Mucosa of gallbladder (tissue), 1 donor: ENCODE data around the gene RPL10A. TPM values are rescaled to one million over a fixed set of nuclear protein-coding genes. Genes with fewer than 3 reads are reported as not detected.
"Not testable (repeated sequence)": the region's sequence is repeated elsewhere in the genome, so short reads cannot be mapped to it uniquely, and the experiment has no call there.

Experiments
- DNase-seq: peaks from one replicate; pipeline ENCODE4 v3.0.0-alpha.2; 2020; ENCODE audit warnings: low spot score
- total RNA-seq: library from RNA; stranded (reverse); gene quantifications from one replicate; pipeline ENCODE4 v1.2.1, GENCODE V29; 2021
- donor health status: DM: no; HTN: no; CAD: no.

The RPL10A gene
- 921 TPM for total RNA-seq

DNA sequence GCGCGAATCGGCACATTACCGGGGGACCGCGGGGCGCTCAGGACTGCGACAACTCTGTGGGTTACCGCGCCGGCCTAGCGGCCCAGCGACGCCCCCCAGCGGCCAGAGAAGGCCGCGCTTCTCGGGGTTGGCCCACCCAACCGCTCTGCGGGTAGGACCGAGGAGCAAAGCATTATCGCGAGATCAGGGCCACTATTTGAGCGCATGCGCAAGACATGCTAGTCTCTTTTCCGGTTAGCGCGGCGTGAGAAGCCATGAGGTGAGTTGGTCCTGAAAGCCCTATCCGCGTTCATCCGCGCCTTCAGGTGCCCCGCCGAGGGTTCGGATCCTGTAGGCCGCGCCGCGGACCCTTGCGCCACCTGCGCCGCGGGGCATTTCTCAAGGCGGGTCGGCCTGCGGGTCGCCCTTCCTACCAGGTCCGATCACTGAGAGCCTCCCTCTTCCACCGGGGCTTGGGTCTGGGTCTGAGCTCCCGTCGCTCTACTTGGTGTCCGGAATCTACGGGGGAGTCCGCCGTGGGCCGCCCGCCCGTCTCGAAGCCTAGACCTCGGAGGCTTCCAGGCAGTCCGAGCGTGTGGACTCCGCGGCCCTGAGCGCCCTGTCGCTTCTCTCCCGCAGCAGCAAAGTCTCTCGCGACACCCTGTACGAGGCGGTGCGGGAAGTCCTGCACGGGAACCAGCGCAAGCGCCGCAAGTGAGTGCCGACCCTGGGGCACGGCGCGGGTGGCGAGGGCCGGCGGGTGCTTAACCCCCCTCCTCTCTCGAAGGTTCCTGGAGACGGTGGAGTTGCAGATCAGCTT, at the start of gene RPL10A:
RPL10A (plus strand) TSS at position 221 of the 799 bp plus-strand sequence; CDS start at position 255, 34 bp downstream.
- DNase-seq: peak; percentile 99

DNA sequence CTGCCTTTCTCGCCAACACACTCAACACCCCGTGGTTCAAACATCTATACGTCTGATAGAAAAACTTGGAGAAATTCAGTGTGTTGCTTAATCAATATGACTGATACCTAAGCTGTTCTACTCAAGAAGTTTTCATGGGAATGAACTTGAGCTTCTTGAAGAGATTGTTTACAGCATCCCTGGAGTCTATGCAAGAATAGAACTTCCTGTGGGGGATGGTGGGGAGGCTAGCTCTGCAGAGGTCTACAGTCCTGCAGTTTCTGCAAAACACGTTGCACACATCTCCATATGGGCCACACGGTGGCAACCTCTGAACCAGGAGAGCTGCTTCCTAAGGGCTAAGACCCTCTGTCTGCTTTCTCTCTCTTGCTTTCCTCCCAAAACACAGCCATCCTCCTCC, 48.8 kb upstream of the RPL10A start:
- DNase-seq: no peak

DNA sequence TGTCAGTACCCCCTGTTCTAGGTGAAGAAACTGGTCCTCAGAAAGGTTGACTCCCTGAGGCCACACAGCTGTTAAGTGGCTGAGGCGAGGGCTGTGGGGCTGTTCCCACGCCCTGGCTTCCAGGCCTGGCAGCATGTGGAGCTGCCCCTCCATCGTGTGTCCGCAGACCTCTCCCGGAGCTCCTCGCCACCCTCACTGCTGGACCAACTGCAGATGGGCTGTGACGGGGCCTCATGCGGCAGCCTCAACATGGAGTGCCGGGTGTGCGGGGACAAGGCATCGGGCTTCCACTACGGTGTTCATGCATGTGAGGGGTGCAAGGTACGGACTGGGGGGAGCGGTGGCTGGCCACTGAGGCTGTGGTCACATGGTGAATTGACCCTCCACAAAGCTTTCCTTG, 48.2 kb upstream of the RPL10A start:
- DNase-seq: no peak

DNA sequence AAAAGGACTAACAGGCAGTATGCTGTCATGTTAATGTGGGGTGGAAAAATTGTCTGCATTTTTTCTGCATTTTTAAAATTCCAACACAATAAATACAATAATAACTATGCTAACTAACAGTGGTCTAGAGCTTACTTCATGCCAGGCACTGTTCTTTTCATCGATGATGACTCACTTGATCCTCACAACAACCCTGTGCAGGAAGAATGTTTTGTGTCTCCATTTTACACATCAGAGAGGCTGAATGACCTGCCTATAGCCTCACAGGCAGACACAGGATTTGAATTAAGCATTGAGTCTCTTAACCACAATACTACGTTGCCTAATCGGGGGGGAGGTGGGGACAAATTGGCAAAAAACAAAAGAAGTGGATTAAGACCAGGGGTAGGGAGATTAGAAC, 42.9 kb upstream of the RPL10A start:
- no peak for DNase-seq

DNA sequence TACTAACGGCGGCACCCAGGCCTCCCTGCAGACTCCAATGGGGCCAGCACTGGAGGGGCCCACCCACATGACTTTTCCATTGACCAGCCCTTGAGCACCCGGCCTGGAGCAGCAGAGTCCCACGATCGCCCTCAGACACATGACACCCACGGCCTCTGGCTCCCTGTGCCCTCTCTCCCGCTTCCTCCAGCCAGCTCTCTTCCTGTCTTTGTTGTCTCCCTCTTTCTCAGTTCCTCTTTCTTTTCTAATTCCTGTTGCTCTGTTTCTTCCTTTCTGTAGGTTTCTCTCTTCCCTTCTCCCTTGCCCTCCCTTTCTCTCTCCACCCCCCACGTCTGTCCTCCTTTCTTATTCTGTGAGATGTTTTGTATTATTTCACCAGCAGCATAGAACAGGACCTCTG, 42.1 kb upstream of the RPL10A start:
- DNase-seq: no peak

DNA sequence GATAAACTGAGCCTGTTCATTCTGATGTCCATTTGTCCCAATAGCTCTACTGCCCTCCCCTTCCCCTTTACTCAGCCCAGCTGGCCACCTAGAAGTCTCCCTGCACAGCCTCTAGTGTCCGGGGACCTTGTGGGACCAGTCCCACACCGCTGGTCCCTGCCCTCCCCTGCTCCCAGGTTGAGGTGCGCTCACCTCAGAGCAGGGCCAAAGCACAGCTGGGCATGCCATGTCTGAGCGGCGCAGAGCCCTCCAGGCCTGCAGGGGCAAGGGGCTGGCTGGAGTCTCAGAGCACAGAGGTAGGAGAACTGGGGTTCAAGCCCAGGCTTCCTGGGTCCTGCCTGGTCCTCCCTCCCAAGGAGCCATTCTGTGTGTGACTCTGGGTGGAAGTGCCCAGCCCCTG, 40.8 kb upstream of the RPL10A start:
- DNase-seq: no peak

DNA sequence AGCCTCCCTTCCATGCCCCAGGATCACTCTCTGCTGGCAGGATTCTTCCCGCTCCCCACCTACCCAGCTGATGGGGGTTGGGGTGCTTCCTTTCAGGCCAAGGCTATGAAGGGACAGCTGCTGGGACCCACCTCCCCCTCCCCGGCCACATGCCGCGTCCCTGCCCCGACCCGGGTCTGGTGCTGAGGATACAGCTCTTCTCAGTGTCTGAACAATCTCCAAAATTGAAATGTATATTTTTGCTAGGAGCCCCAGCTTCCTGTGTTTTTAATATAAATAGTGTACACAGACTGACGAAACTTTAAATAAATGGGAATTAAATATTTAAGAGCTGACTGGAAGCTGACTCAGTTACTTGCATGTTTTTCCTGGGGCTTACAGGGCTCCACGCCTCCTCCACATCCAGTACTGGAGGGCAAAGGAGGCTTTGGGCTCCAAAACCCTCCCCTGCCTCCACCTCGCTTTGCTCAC, 40.3 kb upstream of the RPL10A start:
- DNase-seq: no peak

DNA sequence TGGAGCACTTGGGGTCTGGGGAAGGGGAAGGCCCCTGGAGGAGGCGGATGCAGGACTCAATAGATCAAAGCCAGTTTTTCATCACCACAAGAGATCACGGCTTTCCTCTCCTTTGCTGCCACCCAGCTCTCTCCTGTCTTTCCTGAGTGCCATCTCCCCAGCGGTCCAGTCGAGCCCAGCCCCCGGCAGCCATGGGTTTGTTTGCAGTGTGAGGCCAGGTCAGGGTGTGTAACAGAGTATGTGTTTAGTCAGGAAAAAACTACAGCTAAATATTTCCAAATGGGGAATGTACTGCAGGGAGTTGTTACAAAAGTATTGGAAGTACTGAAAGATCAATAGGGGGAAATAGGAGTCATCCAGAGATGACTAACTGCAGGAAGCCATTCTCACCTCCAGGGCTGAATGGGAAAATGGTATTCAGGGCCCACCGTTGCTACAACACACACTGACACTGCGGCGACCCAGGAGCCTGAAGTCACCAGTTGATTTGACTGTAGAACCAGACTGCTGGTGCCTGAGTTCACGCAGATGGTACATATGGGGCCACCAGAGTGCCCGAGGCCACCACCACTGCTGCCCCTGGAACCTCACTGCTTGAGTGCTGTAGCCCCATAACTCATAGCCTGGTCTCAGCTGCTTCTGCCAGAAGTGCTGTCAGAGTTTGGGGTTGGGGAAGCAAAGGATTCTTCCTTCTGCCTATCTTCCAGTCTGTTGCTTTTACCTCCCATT, 39.6 kb upstream of the RPL10A start:
- peak; percentile 47 for DNase-seq

DNA sequence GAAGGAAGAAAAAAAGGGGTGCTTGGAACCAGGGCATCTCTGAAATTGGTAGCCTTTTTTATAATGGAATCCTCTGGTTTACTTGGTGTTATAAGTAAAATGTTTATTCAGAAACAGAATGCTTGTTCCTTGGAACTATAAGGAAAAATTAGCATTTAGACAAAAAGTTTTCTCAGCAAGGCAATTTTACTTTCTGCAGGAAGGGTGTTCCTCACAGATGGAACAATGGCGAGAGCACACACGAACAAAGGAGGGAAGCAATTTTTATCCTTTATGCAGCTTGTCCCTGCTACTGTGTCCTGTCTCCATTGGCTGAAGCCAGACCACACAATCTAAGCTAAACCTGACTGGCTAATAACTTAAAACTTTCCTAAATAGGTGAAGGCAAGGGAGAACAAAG, 38.7 kb upstream of the RPL10A start:
- DNase-seq: no peak

DNA sequence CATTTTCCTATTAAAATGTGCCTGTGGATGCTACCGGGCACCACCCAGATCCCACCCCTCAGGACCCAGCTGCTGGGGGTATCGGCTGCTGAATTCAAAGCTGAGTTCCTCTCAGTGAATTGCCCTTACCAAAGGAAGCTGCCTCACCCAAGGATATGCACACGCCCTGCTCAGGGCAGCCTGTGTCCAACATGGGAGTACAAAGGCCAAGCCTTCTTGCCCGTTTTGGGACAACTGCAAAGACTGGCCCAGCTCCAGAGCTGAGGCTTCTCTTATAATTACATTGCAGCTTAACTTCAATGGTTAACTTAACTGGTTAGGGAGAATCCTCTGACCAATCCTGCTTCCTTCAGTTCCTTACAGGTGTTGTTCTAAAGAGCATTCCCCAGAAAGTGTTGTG, 35.9 kb upstream of the RPL10A start:
- DNase-seq: no peak

DNA sequence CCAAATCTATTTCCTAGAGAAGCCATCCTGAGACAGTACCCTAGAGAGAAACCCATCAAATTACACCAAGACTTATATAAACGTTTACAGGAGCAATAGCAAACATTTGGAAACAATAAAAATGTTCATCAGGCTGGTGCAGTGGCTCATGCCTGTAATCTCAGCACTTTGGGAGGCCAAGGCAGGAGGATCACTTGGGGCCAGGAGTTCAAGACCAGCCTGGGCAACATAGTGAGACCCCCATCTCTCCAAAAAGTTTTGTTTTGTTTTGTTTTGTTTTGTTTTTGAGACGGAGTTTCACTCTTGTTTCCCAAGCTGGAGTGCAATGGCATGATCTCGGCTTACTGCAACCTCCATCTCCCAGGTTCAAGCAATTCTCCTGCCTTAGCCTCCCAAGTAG, 35.5 kb upstream of the RPL10A start:
- not testable (repeated sequence) for DNase-seq

DNA sequence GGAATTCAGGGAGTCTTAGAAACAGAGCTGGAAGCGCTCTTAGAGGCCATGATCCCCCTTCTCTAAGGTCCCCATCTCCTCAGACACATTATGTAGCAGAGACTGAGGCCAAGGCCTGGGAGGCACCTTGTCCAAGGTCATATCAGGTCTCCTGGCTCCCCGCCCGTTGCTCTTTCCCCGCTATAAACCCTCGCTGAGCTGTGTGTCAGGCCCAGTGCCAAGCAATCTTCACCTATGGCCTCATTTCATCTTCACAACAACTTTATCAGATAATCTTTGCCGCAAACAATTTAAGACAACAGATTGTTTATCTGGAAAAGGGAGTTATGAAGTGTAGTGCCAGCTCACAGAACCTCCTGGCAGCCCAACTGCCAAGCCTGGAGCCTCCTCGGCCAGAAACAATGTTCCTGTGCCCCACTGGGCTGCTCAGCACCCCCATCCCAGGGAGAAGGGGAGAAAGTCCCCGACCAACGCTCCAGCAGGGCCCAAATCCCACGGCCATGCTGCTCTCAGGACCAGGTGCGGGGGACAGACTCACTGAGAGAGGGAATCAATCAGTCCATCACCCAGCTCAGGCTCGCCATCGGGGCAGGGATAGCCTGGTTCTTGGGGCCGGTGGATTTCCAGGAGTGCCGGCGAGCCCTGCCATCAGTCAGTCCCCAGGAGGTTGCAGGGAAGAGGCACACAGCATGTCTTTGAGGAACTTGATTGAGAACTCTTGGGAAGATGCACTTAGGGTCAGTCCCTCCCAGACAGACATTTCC, 32.9 kb upstream of the RPL10A start:
- no peak for DNase-seq

DNA sequence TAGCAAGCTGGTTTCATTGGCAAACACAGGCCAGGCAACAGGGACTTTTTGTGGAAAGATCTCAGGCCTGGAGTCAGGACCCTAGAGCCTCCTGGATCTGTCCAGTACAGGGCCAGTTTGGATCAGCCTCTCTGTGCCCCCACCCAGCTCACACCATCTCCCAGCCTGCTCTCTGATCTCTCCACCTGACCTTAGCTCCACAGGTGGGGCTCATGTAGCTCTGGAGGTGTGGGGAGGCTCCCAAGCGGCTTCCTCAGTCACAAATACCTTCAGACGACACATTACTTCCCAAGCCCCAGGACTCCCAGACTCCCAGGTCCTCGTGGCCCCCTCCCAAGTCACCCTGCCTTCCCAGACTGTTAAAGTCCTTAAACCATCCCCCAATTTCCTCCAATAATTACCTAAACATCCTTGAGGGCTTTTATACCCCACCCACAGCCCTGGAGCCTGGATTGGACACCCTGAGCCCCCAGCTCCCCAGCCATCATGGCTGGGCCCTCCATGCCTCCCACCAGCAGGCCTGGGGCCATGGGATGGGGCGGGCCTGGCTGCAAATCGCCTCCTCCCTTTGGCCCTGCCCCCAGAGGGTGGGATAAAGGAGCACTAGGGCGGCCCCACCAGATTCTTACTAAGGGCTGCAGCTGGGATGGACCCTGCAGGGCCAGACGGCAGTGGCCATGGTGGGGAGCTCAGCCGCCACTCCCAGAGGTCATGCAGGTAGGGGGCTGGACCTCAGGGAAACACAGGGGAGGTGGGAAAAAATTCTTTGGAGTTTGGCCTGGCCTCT, 31.9 kb upstream of the RPL10A start:
- no peak for DNase-seq

DNA sequence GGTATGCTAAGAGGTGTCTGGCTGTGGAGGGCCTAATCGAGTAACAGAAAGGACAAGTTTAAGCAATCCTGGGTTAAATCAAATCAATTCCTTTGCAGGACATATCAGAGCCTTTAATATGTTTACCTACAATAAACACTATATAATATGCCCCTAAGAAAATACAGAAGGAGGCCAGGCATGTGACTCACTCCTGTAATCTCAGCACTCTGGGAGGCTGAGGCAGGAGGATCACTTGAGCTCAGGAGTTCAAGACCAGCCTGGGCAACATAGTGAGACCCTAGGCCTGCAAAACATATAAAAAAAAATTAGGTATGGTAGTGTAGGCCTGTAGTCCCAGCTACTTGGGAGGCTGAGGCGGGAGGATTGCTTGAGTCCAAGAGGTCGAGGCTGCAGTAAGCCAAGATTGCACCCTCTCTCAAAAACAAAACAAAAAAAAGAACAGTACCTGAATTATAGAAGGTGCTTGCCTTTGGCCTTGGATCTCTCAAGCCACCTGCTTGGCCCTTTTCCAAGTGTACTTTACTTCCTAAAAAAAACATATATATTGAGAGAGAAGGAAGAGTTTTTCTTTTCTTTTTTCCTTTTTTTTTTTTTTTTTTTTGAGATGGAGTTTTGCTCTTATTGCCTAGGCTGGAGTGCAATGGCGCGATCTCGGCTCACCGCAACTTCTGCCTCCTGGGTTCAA, 29.7 kb upstream of the RPL10A start:
- not testable (repeated sequence) for DNase-seq

DNA sequence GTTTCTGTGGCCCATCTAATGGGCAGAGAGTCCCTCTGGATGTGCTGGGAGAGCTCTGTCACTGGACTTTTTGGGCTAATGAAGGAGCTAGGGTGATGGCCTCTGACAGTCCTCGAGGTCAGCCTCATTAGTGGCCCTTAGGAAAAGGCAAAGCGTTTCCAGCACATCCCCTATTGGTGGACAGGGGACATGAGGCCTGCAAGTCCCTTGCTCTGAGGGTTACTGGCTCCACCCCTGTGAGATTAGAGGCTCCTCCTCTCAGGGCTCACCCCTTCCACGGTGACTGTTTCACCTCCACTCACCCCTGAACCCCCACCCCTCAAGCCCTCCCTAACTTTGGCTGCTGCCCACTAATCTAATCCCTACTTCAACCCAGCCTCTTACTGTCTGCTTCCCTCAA, 28.9 kb upstream of the RPL10A start:
- no peak for DNase-seq

DNA sequence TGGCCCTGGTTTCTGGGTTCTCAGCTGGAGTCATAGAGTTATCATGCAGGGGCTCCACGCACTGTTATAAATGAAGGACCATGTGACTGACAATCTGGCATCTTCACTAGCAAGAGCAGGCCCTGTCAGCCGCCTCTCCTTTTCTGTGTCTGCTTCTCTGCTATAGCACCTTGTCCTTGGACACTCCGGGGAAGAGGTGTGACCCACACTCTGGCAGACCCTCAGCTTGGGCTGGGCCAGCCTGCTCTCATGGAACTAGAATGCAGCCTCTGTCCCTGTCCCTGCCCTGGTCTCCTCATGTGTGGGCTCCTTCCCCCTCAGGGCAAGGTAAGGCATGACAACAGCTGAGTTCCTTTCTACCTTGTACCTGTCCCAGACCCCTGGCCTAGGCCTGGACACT, 27.0 kb upstream of the RPL10A start:
- no peak for DNase-seq

DNA sequence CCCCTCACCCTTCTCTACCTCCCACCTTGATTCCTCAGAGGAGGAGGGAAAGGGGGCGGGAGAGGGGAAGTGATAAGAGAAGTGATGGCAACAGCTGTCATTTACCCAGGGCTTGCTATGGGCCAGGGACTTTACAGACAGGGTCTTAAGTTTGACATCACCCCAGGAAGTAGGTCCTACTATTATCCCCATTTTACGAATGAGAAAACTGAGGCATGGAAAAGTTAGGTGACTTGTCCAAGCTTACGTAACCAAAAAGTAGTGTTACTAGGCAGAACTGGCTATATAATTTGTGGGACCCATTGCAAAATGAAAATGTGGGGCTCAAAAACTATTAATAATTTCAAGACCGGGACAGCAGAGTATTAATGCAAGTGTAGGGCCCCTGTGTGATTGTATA, 26.6 kb upstream of the RPL10A start:
- no peak for DNase-seq

DNA sequence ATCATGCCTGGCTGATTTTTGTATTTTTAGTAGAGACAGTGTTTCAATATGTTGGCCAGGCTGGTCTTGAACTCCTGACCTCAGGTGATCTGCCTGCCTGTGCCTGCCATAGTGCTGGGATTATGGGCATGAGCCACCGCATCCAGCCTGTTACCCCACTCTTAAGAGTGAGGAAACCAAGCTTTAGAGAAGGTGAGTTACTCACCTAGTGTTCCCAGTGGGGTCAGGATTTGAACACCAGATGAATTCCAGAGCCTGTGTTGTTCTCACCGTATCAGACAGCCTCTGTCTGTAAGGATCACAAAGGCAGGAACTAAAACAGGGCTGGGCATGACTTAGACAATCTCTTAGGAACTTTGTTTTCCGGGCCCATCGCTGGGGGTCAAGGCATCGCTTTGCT, 25.5 kb upstream of the RPL10A start:
- DNase-seq: no peak

DNA sequence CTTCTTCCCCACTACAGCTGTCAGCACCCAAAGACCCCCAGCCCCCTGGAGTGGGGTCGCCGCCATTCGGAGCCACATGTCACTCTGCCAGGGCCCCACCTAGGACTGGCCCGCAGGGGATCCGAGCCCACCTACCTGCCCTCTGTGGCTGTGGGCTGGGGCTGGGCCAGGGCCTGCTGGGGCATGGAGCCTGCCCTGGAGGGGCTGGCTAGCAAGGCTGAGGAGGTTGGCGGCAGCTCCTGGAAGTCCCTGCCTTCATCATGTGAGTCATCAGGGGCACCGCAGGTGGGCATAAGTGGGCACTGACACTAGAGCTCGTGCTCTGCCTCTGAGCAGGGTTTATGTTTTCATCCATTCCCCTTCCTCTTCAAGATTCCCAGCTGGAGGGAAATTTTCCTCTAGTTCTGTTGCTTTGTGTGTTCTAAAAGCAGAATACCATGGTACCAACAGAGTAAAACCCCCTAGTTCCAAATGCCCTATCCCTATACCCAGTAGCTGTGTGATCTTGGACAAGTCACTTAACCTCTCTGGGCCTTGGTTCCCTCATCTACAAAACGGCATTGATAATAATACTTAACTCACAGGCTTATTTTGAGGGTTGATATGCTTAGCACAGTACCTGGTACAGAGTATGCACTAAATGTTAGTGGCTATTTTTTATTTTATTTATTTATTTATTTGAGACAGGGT, 24.7 kb upstream of the RPL10A start:
- no peak for DNase-seq

DNA sequence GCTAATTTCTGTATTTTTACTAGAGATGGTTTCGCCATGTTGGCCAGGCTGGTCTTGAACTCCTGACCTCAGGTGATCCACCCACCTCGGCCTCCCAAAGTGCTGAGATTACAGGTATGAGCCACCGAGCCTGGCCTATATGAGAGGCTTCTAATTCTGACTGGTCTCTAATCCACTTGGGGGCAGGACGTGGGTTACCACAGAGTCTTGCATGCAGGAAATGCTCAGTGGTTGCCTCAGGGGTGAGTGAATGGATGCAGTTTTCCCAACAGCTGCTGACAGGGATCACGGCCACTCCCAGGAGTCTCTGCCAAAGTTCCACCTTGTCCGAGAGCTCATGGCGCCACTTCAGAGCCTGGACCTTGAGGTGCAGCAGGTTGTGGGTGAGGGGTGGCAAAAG, 22.5 kb upstream of the RPL10A start:
- DNase-seq: no peak
